GM19099 (cell line): ENCODE data around the gene PRELID1.

Experiments
- POLR2A ChIP-seq: IDR thresholded peaks from 3 replicates; pipeline ENCODE4 v1.6.1; 2011; ENCODE audit warnings: low read depth; ENCODE audit not compliant: insufficient read length; ENCODE audit errors: extremely low read depth

Gene PRELID1

DNA sequence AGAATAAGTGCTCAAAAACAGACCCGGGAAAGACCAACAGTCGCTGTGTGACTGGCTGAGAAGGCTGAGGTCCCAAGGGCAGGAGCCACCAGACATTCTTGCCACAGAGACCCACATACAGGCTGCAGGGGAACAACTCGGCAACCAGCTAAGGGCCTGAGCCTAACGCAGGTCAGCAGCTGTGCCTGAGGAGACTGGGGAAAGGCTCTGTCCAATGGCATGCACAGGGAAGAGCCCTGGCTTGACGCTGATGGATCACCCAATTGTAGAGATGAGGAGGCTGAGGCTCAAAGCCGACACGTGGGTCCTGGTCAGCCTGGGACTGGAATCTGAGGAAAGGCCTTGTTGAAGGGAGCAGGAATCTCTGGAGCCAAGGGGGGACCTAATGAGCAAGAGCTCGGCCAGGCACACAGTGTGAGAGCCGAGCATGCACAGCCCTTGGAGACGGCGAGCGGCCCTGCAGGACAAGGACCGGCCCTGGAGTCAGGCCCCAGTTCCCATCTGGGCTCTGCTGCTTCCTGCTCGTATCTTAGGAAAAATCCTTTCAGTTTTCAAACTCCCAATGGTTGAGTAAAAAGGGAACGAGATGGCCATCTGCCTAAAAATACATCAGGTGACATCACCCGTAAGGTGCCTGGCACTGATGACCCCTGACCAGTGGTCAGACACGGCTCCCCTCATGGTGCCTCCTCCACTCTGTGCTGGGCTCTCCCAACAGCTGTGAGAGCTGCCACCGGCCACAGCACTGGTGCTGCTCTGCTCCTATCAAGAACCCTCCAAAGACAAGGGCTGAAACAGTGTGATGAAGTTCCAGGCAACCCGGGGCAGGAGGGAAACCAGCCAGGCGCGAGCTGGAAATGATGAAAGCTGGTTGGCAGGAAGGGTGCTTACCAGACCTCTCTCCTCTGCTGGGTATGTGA, 31.4 kb downstream of the PRELID1 start:
- TF ChIP-seq POLR2A, result no peak

- no peak for TF ChIP-seq POLR2A
Measured at GRCh38 chr5:177335701-177336065, 32.1 kb downstream of the PRELID1 start.

DNA sequence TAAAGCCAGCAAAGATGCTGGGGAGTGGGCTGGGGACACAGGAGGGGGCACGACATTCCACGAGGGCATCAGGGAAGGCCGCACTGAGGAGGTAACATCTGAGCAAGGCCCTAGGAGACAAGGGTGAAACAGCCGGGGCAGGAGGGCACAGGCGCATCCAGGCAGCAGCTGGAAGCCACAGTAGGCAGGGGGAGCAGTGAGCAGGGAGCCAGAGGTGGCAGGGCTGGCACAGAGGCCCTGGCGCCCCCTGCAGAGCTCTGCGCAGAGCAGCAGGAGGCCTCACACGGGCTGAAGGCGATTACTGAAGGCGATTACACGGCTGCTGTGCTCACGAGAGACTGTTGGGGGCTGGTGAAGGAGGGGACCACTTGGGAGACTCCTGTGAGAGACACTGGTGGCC, 32.5 kb downstream of the PRELID1 start:
- no peak for TF ChIP-seq POLR2A

GRCh38 chr5:177336603-177337494, 33.2 kb downstream of the PRELID1 start:
- TF ChIP-seq POLR2A, result no peak

GRCh38 chr5:177338251-177339106, 34.9 kb downstream of the PRELID1 start:
- no peak for TF ChIP-seq POLR2A

DNA sequence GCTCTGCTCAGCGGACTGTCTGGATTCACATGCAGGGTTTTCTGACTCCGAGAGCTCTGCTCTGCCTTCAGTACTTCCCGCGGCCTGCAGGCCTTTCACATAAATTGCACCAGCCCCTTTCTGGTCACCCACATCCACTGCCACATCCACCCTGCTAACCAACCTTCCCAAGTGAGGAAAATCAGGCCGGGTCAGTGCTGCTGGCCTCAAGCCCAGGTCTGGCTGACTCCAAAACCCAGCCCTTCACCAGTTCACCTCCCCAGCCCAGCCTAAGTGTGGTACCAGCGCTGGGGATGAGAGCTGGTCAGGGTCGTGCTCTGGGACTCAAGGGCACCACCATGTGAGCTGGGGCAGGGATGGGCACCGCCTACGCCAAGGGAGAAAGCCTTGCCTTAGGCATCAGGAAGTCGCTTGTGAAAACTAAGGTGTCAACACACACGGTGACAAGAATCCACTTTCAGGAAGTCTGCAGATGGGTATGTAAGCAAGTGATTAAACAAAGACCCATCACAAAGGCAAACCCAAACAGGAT, 35.6 kb downstream of the PRELID1 start:
- no peak for TF ChIP-seq POLR2A

GRCh38 chr5:177343777-177344176, 40.2 kb downstream of the PRELID1 start:
- TF ChIP-seq POLR2A, result no peak

GRCh38 chr5:177344891-177345290, 41.3 kb downstream of the PRELID1 start:
- TF ChIP-seq POLR2A, result no peak

DNA sequence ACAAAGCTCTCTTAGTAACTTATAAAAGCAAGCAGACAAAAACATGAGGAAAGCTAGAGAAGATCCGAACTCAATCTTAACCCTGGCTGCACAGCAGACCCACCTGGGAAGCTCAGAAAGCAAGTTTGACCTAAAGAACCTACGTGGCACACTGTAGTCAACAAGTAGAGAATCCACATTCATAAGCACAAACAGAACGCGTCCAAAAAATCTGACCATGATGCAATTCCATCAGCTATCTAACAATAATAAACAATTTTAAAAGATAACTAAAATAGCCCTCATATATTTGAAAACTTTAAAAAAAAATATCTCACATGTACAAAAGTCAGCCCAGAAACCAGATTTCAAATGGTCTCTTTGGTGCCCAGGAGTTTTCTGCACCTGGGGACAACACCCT, 43.2 kb downstream of the PRELID1 start:
- no peak for TF ChIP-seq POLR2A

GRCh38 chr5:177347699-177348098, 44.1 kb downstream of the PRELID1 start:
- TF ChIP-seq POLR2A, result no peak

- TF ChIP-seq POLR2A, result no peak
Measured at GRCh38 chr5:177349362-177349647, 45.7 kb downstream of the PRELID1 start.

DNA sequence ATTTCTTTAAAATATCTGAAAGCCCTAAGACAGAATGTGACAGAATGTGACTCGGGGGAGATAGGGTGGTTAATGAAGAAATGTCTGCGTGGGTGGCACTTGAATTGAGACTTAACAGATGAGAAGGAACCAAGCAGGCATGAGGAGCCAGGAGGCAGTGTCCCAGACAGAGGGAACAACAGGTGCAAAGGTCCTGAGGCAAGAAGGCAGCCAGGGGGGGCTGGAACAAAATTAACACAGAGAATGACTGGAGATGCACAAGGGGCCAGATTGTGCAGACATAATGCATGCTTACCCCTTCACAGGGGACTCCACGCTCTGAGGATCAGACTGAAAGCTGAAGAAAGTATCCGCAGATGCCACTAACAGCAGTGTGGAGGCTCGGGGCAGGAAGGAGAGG, 46.2 kb downstream of the PRELID1 start:
- TF ChIP-seq POLR2A, result no peak

GRCh38 chr5:177350776-177351391, 47.3 kb downstream of the PRELID1 start:
- no peak for TF ChIP-seq POLR2A
